ENCODE measurements around the gene KCTD2. TPM values are rescaled to one million over a fixed set of nuclear protein-coding genes. Genes with fewer than 3 reads are reported as not detected.

Gene KCTD2
- total RNA-seq, 1 experiment from 2014 or later = 34.9 TPM

DNA sequence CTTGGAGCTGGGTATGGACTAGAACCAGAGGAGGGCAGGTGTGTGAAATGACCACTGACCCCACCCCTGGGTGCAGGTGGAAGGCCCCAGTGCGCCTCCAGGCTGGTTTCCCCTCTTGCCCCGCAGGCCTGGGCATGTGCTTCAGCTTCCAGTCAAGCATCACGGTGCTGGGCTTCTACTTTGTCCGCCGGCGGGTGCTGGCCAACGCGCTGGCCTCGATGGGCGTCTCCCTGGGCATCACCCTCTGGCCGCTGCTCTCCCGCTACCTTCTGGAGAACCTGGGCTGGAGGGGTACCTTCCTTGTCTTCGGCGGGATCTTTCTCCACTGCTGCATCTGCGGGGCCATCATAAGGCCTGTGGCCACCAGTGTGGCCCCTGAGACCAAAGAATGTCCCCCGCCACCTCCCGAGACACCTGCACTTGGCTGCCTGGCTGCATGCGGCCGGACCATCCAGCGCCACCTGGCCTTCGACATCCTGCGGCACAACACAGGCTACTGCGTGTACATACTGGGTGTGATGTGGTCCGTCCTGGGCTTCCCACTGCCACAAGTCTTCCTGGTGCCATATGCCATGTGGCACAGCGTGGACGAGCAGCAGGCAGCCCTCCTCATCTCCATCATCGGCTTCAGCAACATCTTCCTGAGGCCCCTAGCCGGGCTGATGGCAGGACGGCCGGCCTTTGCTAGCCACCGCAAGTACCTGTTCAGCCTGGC, 53.0 kb downstream of the KCTD2 start:
- in situ Hi-C loops (cut with HindIII; ENCODE audit: low pct_unique_long_range_greater_than_20kb, low sequenced_read_pairs) = no loop called here

DNA sequence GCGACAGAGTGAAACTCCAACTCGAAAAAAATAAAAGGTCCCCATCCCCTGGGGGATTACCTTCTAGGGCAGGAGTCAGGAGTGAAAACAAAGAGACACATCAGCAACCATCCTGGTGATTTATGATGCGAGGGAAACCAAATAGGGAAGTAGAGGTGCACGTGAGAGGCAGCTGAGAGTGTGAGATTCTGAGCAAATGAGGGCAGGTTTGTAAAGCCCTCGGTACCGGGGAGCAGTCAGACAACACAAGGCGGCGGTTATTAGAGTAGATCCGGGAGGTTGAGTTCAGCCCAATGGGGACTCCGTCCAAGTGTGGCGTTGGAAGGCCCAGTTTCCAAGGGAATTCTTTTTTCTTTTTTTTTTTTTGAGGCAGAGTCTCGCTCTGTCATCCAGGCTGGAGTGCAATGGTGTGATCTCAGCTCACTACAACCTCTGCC, 55.4 kb downstream of the KCTD2 start:
- no peak overlapping the region for H3K27ac ChIP-seq (ENCODE audit: low read length)
- H3K4me1 ChIP-seq (ENCODE audit: control insufficient read depth, insufficient read depth, low read length) = peaks cover 25% of the 10 kb centered on the region
- BruUV-seq (replicated peaks) = no TSS peak
- no peaks in the 10 kb centered on the region for H3K27me3 ChIP-seq (ENCODE audit: control insufficient read depth, insufficient read depth, low read length)
- peaks cover 2% of the 10 kb centered on the region; the same call in 1 of the 2 replicates for H3K36me3 ChIP-seq (ENCODE audit: control insufficient read depth, insufficient read depth, low read length)
- no peaks in the 10 kb centered on the region for H3K9me3 ChIP-seq (ENCODE audit: control insufficient read depth, insufficient read depth, low read depth, low read length)
- POLR2A ChIA-PET = no interaction called here
- in situ Hi-C loops (cut with HindIII; ENCODE audit: low pct_unique_long_range_greater_than_20kb, low sequenced_read_pairs) (no loop called here), intact Hi-C loops (cut with micrococcal nuclease; ENCODE audit: unreplicated experiment) (loop anchor here (10.0 kb wide), 1 partner anchor 128 kb away; the partner anchor contains the start of gene HID1)
- ATAC-seq (no peak), DNase-seq (ENCODE audit: low read depth, low spot score) (no peak)
- no peak overlapping the region for H3K4me3 ChIP-seq (ENCODE audit: low read depth in 2 of 2, low read length in 2 of 2)
- TF ChIP-seq REST (IDR thresholded peaks at IDR 0.05; ENCODE audit: insufficient read depth in 1 of 2, low read depth in 2 of 2, low read length in 1 of 2) = no peak
- CTCF ChIA-PET = no interaction called here

More for the DNA sequence above, 53.0 kb downstream of the KCTD2 start:
- intact Hi-C loops (cut with micrococcal nuclease; ENCODE audit: unreplicated experiment) = loop anchor here (10.0 kb wide), 1 partner anchor 125 kb away; the partner anchor contains the start of gene HID1
- no peak for TF ChIP-seq CTCF (IDR thresholded peaks at IDR 0.05)
- no peak for TF ChIP-seq POLR2AphosphoS5 (IDR thresholded peaks at IDR 0.05; ENCODE audit: low read depth, low read length)
- no peak for TF ChIP-seq REST (IDR thresholded peaks at IDR 0.05; ENCODE audit: insufficient read depth in 1 of 2, low read depth in 2 of 2, low read length in 1 of 2)
- TF ChIP-seq TCF7L2 (IDR thresholded peaks at IDR 0.05; ENCODE audit: low read depth, low read length) = no peak
- no peak for TF ChIP-seq SIN3A (IDR thresholded peaks at IDR 0.05; ENCODE audit: borderline replicate concordance, insufficient read depth, low read depth, low read length)
- ChIA-PET CTCF (interaction anchor here (0.6 kb wide), 1 partner anchor 27 kb away, joined by 3 read pairs; no protein-coding TSS in a partner anchor), POLR2A (no interaction called here)
- Histone ChIP-seq H3K4me1 (ENCODE audit: control insufficient read depth, insufficient read depth, low read length) (peaks cover 13% of the 10 kb centered on the region), H3K36me3 (ENCODE audit: control insufficient read depth, insufficient read depth, low read length) (peaks cover 2% of the 10 kb centered on the region; the same call in 1 of the 2 replicates), H3K27ac (ENCODE audit: low read length) (no peak overlapping the region), H3K4me3 (ENCODE audit: low read depth in 2 of 2, low read length in 2 of 2) (no peak overlapping the region), H3K27me3 (ENCODE audit: control insufficient read depth, insufficient read depth, low read length) (no peaks in the 10 kb centered on the region), H3K9me3 (ENCODE audit: control insufficient read depth, insufficient read depth, low read depth, low read length) (no peaks in the 10 kb centered on the region)
- ATAC-seq (no peak), DNase-seq (ENCODE audit: low read depth, low spot score) (no peak)
- no TSS peak for BruUV-seq (replicated peaks)

All from Panc1 (cell line).